GM04503 (cell line): ENCODE data around the gene RAB39A.
"Not testable (repeated sequence)": the region's sequence is repeated elsewhere in the genome, so short reads cannot be mapped to it uniquely, and the experiment has no call there.

Experiments used
- DNase-seq: peaks from one replicate; pipeline ENCODE4 v3.0.0-alpha.2; 2012; ENCODE audit warnings: low read depth

RAB39A gene

DNA sequence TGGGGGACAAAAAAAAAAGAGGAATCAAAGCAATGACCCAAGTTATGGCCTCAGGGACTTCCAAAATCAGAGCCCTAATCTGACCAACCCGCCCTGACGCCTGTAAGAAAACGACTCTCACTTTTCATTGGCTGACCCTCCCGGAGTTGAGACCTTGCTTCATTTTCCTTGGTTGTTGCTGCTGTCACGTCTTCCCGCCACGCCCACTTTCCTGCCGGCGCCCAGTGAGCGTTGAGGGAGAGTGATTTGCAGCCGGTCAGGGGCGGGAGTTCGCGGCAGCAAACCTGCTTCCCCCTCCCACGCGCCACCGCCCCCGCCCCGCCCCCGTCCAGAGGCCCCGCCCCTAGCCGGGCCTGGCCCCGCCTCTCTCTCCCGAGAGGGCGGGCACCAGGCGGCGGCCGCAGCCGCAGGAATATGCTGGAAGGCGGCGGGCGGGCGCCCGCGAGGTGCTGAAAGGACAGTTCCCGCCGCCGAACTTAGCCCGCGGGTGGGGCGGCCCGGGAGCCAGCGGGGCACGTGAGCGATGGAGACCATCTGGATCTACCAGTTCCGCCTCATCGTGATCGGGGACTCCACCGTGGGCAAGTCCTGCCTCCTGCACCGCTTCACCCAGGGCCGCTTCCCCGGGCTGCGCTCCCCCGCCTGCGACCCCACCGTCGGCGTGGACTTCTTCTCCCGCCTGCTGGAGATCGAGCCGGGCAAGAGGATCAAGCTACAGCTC is at the start of gene RAB39A:
Gene RAB39A (plus strand): TSS at position 403 of the 721 bp plus-strand sequence. CDS start 121 bp downstream, at position 524.
- peak; percentile 28 for DNase-seq

GRCh38 chr11:107881471-107881870 is 46.8 kb upstream of the RAB39A start:
- not testable (repeated sequence) for DNase-seq

DNA sequence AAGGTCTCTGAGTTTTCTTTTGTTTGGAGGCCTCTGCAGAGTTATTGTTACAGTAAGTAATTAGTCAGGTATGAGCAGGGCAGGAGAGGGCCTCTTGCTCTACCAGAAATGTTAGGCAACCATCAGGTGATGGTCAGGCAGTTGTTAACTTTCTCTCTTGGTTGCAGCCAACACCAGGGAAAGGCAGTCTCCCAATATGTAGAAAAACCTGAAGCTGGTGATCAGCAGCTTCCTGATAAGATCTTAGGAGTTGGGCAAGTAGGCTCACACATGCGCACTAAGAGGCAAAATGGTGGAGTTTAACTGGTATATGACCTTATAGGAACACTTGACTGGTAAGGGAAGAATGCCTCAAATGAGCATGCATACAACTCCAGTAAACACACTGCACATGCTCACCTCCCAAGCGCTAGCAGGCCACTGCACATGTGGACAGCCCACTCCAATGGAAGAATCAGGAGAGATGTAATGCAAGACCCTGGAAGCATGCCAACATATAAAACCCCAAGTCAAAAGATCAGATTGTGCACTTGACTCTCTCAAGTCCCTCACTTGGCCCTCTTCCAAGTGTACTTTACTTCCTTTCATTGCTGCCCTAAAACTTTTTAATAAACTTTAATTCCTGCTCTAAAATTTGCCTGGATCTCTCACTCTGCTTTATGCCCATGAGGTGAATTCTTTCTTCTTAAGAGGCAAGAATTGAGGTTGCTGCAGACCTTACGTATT is 46.0 kb upstream of the RAB39A start:
- DNase-seq: no peak

DNA sequence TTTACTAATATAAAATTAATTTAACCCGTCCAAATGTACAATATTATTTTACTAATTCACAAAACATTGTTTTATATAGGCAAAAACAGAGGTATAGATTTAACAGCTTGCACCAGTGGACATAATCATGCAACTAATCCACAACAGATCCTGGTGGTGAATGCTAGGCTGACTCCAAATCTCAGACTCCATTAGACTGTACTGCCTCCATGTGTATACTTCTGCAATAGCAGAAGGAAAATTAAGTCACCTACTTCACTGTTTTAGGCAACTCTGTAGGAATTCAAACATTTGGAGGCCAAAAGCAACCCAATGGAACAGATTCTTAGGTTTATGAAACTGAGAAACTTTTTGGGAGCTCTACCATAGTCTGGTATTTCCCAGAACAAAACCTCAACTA is 30.0 kb upstream of the RAB39A start:
- peak; percentile 20 for DNase-seq

GRCh38 chr11:107908211-107908610 is 20.0 kb upstream of the RAB39A start:
- DNase-seq: no peak

DNA sequence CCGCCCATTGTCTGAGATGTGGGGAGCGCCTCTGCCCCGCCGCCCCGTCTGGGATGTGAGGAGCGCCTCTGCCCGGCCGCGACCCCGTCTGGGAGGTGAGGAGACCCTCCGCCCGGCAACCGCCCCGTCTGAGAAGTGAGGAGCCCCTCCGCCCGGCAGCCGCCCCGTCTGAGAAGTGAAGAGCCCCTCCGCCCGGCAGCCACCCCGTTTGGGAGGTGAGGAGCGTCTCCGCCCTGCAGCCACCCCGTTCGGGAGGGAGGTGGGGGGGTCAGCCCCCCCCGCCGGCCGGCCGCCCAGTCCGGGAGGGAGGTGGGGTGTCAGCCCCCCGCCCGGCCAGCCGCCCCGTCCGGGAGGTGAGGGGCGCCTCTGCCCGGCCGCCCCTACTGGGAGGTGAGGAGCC is 15.8 kb upstream of the RAB39A start:
- DNase-seq: not testable (repeated sequence)

DNA sequence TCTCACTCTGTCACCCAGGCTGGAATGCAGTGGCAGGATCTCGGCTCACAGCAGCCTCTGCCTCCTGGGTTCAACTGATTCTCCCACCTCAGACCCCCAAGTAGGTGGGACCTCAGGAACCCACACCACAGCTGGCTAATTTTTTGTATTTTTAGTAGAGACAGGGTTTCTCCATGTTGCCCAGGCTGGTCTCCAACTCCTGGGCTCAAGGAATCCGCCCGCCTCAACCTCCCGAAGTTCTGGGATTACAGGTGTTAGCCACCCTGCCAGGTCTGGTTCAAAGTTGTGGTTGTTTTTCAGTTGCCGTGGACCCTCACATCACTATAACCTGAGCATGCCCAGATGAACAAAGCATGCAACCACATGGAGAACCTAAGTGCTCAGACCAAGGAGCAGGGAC is 13.0 kb upstream of the RAB39A start:
- DNase-seq: no peak

DNA sequence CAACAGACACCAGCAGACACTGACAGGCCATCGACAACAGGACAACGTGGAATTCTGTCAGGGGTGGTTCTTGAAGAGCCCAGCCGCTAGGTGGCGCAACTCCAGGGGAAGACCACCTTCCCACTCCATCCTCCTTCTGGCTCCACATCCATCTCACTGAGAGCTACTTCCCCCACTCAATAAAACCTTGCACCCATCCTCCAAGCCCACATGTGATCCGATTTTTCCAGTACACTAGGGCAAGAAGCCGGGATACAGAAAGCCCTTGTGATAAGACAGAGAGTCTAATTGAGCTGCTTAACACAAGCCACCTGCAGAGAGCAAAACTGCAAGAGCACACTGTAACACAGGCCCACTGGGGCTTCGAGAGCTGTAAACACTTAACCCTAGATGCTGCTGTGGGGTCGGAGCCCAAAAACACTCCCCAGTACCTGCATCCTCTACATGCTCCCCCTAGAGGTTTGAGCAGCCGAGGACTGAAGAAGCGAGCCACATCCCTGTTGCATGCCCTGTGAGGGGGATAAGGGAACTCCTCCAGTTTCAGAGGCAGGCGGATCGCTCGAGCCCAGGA is 11.5 kb upstream of the RAB39A start:
- DNase-seq: no peak

GRCh38 chr11:107921997-107922396 is 6.3 kb upstream of the RAB39A start:
- DNase-seq: no peak

- not testable (repeated sequence) for DNase-seq
Observed at GRCh38 chr11:107923519-107923918, 4.7 kb upstream of the RAB39A start.

GRCh38 chr11:107924306-107924705 is 3.9 kb upstream of the RAB39A start:
- DNase-seq: no peak

DNA sequence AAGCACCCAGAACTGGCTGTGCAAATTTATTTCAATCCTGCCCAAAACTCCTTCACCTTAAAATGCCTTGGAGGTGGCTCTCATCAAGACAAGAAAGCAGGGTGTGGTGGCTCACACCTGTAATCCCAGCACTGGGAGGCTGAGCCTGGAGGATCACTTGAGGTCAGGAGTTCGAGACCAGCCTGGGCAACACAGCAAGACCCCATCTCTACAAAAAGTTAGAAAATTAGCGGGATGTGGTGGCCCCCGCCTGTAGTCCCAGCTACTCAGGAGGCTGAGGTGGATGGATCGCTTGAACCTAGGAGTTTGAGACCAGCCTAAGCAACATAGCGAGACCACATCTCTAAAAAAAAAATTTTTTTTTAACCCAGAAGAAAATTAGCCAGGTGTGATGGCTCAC is 689 bp upstream of the RAB39A start:
- DNase-seq: no peak

DNA sequence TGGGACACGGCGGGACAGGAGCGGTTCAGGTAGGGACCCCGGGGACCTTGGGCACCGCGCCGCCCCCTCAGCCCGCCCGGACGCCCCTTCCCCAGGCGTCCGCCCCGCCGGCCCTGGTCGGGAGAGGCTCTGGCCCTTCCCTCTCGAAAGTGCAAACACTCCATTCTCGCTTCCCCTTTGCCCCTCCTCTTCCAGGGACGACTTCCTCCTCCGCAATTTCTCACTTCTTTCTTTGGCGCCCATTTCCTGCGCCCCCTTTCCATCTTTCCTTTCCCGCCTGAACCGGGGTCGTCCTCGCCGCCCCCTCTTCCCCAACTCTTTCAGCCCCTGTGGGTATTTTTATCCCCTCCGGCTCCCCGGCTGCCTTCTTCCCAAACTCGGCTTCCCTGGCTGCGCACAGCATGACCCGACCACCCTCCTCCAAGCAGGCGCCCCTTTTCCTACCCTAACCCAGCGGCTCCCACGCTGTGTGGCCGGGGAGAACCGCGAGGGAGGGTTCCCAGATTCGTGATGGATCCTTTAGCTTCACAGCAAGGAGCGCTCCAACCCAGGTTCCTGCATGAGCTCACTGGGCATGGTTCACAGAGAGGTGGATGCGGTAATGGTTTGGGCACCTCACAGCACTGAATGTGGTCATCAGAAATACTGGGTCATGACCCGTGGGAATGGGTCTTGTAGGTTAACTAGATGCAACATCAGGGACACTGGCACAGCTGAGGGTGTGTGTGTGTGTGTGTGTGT is 689 bp downstream of the RAB39A start:
- no peak for DNase-seq

DNA sequence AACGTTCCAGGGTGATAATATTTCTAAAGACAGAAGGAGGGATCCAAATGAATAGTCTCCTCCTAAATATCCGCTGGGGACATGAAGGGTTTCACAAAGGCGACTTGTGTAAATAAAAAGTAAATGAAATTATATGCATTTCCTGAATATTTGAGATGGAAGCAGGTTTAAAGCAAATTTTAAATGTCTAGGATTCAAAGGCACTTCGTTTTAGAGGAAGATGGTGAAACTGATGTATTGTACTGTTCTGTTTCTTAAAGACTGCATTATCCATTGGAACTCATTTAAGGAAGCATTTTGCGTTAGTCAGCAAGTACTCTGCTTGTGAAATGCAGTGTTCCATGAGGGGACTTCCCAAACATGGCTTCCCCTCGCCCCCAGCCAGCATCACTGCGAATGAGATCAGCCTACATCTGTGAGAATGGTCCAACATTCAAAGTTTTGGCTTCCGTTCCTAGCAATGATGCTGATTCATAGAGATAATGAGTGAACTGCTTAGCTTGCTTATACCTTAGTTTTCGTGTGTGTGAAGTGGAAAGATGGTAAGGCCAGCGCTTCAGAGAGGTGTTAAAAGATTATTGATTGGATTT is 1.5 kb downstream of the RAB39A start:
- no peak for DNase-seq

DNA sequence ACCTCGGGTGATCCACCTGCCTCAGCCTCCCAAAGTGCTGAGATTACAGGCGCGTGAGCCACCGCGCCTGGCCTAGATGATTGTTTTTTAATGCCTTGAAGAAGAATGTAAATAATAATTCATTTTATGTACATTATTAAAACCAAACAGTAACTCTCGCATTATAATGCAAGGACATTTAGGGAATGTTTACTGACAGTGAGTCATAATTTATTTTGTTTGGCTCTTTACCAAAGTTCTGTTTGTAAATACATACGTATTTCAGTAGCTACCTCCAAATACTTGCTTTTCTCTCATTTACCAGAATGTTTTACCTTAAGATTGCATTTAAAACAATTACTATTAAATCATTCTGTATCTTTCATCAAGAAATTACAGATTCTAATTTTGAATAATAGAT is 3.0 kb downstream of the RAB39A start:
- DNase-seq: no peak

- no peak for DNase-seq
Observed at GRCh38 chr11:107947904-107948303, 19.7 kb downstream of the RAB39A start.

GRCh38 chr11:107948328-107948727 is 20.1 kb downstream of the RAB39A start:
- not testable (repeated sequence) for DNase-seq

DNA sequence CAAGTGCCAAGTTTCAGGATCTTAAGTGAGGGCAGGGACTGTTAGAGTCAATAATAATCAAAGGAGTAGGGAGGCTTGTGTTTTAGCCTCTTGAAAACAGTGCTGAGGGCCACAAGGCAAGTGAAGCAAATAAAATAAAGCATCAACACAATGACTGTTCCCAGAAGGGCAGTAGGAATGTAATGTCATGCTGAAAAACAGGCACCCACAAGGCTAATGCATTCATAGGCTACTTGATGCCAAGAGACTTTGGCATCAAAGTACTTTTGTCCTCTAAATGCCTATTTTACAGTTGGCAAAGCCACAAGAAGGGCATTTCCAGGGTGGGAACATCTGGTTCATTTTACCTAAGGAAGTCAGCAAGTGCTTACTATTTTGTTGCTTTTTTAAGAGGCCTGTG is 22.9 kb downstream of the RAB39A start:
- no peak for DNase-seq

GRCh38 chr11:107953446-107953845 is 25.2 kb downstream of the RAB39A start:
- no peak for DNase-seq

GRCh38 chr11:107956543-107956942 is 28.3 kb downstream of the RAB39A start:
- DNase-seq: no peak

DNA sequence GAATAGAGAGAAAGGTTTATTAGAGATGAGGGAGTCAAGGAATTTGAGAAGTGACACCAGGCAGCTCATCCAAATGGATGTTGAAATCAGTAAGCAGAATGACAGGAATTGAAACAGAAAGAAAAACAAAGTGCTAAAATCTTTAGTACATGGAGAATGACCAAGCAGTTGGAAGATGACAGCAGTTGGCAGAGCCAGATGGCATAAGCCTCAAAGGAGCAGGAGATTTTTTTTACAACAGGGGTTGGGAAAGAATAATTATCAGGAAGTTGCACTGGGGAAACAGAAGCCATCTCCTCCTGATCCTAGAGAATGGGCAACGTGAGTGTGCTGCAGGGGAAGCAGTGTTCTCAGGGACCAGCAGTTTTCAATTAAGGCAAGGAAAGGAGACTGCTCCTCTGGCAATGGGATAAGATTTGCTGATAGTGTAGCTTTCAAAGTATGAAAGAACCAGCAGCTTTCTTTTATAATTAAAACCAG is 28.9 kb downstream of the RAB39A start:
- DNase-seq: peak; percentile 38

DNA sequence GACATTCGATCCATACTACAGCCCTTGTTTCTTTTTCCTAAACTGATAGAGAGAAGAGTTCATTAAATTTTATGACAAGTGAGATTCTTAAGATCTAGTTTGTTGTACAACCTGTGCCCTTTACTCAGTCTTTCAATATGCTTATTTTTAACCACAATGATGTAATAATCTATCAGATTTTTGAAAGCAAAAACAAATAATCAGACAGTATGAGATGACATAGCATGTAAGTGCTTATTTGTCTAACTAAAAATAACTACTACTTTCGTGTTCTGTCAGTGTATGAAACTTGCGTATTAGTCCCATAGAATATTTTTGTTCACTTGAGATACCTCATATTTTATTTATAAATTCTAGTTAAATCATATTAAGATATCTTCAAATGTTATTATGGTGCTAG is 33.2 kb downstream of the RAB39A start:
- no peak for DNase-seq
